DMS153 treated with DMSO at 0.1 percent for 48 hours (cell line): ENCODE data around the gene RTN4RL2.

Experiments
- DNase-seq: peaks from one replicate; lab custom pipeline; 2025; ENCODE audit not compliant: unreplicated experiment; lab: John Stamatoyannopoulos, UW

RTN4RL2 gene

DNA sequence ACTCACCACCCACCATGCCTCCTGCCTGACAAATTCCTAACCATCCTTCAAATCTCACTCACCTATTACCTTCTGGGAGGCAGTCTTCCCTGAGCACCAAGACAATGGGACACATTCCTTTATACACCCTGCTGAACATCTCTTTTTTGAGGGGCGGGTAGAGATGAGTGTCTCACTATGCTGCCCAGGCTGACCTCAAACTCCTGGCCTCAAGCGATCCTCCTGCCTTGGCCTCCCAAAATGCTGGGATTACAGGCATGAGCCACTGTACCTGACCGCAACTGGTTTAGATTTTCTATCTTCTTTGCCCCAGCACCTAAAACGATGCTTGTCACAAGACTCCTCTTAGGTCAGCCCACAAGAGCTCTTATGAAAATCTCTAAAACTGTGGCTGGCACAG, 63.1 kb downstream of the RTN4RL2 start:
- DNase-seq = no peak
